ENCODE measurements around the gene RASSF7. TPM values are rescaled to one million over a fixed set of nuclear protein-coding genes. Genes with fewer than 3 reads are reported as not detected.

Gene RASSF7
- total RNA-seq, 4 donors from 2014 or later = 0.49 to 7.6 (median 4.5) TPM

DNA sequence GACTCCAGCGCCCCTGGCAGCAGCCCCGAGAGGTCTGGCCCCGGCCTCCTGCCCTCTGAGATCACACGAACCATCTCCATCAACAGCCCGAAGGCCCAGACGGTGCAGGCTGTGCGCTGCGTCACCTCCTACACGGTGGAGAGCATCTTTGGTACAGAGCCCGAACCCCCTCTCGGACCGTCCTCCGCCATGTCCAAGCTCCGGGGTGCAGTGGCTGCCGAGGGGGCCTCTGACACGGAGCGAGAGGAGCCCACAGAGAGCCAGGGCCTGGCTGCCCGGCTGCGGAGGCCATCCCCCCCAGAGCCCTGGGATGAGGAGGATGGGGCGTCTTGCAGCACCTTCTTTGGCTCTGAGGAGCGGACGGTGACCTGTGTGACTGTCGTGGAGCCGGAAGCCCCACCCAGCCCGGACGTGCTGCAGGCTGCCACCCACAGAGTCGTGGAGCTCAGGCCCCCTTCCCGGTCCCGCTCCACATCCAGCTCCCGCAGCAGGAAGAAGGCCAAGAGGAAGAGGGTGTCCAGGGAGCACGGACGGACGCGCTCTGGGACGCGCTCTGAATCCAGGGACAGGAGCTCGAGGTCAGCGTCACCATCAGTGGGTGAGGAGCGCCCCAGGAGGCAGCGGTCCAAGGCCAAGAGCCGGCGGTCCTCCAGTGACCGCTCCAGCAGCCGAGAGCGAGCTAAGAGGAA lies 47.3 kb downstream of the RASSF7 start:
- TF ChIP-seq, protein P1, sequence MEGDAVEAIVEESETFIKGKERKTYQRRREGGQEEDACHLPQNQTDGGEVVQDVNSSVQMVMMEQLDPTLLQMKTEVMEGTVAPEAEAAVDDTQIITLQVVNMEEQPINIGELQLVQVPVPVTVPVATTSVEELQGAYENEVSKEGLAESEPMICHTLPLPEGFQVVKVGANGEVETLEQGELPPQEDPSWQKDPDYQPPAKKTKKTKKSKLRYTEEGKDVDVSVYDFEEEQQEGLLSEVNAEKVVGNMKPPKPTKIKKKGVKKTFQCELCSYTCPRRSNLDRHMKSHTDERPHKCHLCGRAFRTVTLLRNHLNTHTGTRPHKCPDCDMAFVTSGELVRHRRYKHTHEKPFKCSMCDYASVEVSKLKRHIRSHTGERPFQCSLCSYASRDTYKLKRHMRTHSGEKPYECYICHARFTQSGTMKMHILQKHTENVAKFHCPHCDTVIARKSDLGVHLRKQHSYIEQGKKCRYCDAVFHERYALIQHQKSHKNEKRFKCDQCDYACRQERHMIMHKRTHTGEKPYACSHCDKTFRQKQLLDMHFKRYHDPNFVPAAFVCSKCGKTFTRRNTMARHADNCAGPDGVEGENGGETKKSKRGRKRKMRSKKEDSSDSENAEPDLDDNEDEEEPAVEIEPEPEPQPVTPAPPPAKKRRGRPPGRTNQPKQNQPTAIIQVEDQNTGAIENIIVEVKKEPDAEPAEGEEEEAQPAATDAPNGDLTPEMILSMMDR (IDR thresholded peaks at IDR 0.05; ENCODE audit: low read depth) = no peak

DNA sequence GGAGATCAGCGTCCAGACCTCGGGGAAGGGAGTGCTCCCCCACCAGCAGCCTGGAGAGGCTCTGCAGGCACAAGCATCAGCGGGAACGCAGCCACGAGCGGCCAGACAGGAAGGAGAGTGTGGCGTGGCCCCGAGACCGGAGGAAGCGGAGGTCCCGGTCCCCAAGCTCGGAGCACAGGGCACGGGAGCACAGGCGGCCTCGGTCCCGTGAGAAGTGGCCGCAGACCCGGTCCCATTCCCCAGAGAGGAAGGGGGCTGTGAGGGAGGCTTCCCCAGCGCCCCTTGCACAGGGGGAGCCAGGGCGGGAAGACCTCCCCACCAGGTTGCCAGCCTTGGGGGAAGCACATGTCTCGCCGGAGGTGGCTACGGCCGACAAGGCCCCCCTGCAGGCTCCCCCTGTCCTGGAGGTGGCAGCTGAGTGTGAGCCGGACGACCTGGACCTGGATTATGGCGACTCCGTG lies 48.1 kb downstream of the RASSF7 start:
- TF ChIP-seq, protein P1 (IDR thresholded peaks at IDR 0.05; ENCODE audit: low read depth) = no peak

DNA sequence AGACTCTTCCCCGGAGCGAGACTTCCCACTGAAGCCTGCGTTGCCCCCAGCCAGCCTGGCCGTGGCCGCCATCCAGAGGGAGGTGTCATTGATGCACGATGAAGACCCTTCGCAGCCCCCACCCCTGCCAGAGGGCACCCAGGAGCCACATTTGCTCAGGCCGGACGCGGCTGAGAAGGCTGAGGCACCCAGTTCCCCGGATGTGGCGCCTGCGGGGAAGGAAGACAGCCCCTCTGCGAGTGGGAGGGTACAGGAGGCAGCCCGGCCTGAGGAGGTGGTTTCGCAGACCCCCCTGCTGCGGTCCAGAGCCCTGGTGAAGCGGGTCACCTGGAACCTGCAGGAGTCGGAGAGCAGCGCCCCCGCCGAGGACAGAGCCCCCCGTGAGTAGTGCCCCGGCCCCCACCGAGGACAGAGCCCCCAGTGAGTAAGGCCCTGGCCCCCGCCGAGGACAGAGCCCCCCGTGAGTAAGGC lies 48.6 kb downstream of the RASSF7 start:
- TF ChIP-seq, protein P1 (IDR thresholded peaks at IDR 0.05; ENCODE audit: low read depth) = no peak

DNA sequence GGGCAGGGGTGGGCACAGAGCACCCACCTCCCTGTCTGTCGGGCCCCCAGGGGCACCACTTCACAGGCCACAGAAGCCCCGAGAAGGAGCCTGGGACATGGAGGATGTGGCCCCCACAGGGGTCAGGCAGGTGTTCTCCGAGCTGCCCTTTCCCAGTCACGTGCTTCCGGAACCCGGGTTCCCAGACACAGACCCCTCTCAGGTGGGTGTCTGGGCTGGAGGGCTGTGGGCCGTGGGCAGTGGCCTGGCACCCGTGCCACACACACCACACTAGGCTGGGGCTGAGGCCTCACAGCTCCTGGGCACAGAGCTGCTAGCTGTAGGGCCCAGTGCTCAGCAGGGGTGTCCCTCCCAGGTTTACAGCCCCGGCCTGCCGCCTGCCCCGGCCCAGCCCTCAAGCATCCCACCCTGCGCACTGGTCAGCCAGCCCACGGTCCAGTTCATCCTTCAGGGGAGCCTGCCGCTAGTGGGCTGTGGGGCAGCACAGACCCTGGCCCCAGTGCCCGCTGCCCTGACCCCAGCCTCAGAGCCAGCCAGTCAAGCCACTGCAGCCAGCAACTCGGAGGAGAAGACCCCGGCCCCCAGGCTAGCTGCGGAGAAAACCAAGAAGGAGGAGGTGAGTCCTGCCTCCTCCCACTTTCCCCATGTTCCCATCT lies 49.5 kb downstream of the RASSF7 start:
- TF ChIP-seq, protein P1 (IDR thresholded peaks at IDR 0.05; ENCODE audit: low read depth) = no peak

DNA sequence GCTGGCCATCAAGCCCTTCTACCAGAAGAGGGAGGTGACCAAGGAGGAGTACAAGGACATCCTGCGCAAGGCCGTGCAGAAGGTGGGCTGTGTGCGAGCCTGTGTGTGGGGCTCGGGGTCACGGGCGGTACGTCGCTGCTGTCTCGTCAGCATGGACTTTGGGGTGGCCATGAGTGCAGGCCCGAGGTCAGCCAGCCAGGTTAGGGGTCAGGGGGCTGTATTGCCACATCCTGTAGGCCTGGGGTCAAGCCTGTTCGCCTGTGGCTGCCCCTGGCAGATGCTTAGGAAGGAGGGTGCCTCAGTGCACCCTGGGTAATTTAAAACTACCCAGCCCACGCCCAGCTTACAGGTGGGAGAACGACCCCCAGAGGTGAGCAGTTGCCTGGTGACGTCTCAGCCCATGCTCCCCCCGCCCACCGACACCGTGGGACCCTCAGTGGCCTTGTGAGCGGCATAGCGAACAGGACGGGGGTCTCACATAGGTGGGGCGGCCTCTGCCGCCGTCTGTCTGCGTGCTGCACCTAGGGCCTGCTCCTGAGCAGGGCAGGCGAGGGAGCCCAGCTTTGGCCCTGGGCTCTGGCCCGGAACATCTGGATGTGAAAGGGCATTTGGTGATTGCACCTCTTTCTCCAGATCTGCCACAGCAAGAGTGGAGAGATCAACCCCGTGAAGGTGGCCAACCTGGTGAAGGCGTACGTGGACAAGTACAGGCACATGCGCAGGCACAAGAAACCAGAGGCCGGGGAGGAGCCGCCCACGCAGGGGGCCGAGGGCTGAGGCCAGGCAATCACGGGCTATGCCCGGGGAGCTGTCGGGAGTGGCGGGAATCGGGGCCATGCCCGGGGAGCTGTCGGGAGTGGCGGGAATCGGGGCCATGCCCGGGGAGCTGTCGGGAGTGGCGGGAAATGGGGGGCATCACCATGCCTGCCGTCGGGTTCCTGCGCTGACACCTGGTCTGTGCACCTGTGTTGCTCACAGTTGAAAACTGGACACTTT lies 50.5 kb downstream of the RASSF7 start:
- TF ChIP-seq, protein P1 (IDR thresholded peaks at IDR 0.05; ENCODE audit: low read depth) = no peak

DNA sequence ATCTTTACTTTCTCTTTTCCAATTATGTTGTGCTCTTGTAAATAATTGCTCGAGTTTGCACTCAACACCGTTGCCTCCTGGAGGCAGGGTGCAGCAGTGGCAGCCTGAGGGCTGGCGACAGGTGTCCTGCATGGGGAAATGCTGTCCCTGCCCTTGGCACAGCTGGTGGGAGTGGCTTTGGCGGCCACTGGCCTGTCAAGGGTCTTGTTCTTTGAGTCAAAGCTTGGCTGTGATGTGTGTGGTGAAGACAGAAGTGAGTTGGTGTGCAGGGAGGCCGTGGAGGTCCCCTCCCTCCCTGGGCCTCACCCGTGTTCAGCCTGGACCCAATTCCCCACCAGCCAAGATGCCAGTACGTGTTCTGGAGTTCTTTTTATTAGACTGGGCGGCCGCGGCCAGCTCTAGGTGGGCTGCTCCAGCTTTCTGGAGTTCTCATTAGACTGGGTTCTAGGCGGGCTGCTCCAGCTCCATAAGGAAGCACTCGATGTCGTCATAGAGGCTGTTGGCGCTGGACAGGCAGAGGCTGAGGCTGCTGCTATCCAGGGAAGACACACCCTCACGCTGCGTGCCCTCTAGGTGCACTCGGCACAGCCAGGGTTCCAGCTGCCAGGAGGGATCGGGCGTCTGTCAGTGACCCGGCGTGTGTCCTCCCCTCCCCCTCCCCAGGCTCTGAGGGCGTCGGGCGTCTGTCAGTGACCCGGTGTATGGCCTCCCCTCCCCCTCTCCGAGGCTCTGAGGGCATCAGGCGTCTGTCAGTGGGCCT lies 51.6 kb downstream of the RASSF7 start:
- TF ChIP-seq, protein P1 (IDR thresholded peaks at IDR 0.05; ENCODE audit: low read depth) = no peak
